HEK293 (cell line): ENCODE data around the gene S1PR1.

Experiments
- CTCF ChIA-PET: fragments of 350-600 bp; formaldehyde crosslinking; extraction: SDS; loops from one replicate; lab custom pipeline; 2021; ENCODE audit warnings: antibody characterized with exemption; lab: Yijun Ruan, JAX
- POLR2A ChIA-PET: fragments of 300-600 bp; formaldehyde crosslinking; extraction: SDS; loops from one replicate; lab custom pipeline; 2020; ENCODE audit warnings: antibody characterized with exemption, inconsistent platforms; lab: Yijun Ruan, JAX
- H3K27ac ChIP-seq: fragments of 200-500 bp; sonication (Bioruptor generic); 2 replicates; pipeline ENCODE4 v1.5.1; 2014; ENCODE audit warnings: low read depth, low read length, control low read depth, inconsistent platforms; ENCODE audit errors: extremely low read depth
- H3K36me3 ChIP-seq, 2 experiments: fragments of 200-500 bp in 1 of 2; sonication (Bioruptor generic) in 1 of 2; 1 replicate in 1 of 2; 2 replicates in 1 of 2; pipeline ENCODE4 v1.5.1; 2014 to 2017; ENCODE audit warnings: inconsistent platforms in 2 of 2, low read length in 2 of 2; ENCODE audit not compliant: control insufficient read depth in 2 of 2, insufficient read depth in 1 of 2
- H3K4me1 ChIP-seq: fragments of 200-500 bp; sonication (Bioruptor generic); 2 replicates; pipeline ENCODE4 v1.5.1; 2014; ENCODE audit warnings: mild to moderate bottlenecking, low read length, inconsistent platforms; ENCODE audit not compliant: control insufficient read depth, insufficient read depth
- H3K4me3 ChIP-seq: 2 replicates; pipeline ENCODE4 v1.5.1; 2011; ENCODE audit warnings: low read depth, mild to moderate bottlenecking, control low read depth, low read length, moderate library complexity
- H3K9me3 ChIP-seq: fragments of 200-500 bp; sonication (Bioruptor generic); 2 replicates; pipeline ENCODE4 v1.5.1; 2014; ENCODE audit warnings: low read depth, low read length, inconsistent platforms; ENCODE audit not compliant: control insufficient read depth, insufficient read depth
- GFI1B ChIP-seq: fragments of 450-650 bp; formaldehyde crosslinking; IDR thresholded peaks from 2 replicates; pipeline ENCODE4 v1.5.1; 2016; ENCODE audit warnings: missing biosample characterization, missing genetic modification characterization
- GLIS1 ChIP-seq: fragments of 450-650 bp; formaldehyde crosslinking; IDR thresholded peaks from 2 replicates; pipeline ENCODE4 v1.5.1; 2016; ENCODE audit warnings: missing biosample characterization, missing genetic modification characterization
- KLF16 ChIP-seq: fragments of 450-650 bp; formaldehyde crosslinking; IDR thresholded peaks from 2 replicates; pipeline ENCODE4 v1.5.1; 2017; ENCODE audit warnings: missing biosample characterization, missing genetic modification characterization
- MZF1 ChIP-seq: fragments of 450-650 bp; formaldehyde crosslinking; IDR thresholded peaks from 2 replicates; pipeline ENCODE4 v1.5.1; 2017; ENCODE audit warnings: missing biosample characterization, missing genetic modification characterization, borderline replicate concordance
- OSR2 ChIP-seq: fragments of 450-650 bp; formaldehyde crosslinking; IDR thresholded peaks from 2 replicates; pipeline ENCODE4 v1.5.1; 2016; ENCODE audit warnings: missing biosample characterization, missing genetic modification characterization
- PRDM1 ChIP-seq: fragments of 450-650 bp; formaldehyde crosslinking; IDR thresholded peaks from 2 replicates; pipeline ENCODE4; 2016; ENCODE audit warnings: missing biosample characterization, missing genetic modification characterization
- SP7 ChIP-seq: fragments of 450-650 bp; formaldehyde crosslinking; IDR thresholded peaks from 2 replicates; pipeline ENCODE4 v1.5.1; 2016; ENCODE audit warnings: missing biosample characterization, missing genetic modification characterization
- WT1 ChIP-seq: fragments of 450-650 bp; formaldehyde crosslinking; IDR thresholded peaks from 2 replicates; pipeline ENCODE4 v1.5.1; 2016; ENCODE audit warnings: missing biosample characterization, missing genetic modification characterization
- ZBTB17 ChIP-seq: fragments of 450-650 bp; formaldehyde crosslinking; IDR thresholded peaks from 2 replicates; pipeline ENCODE4 v1.5.1; 2016; ENCODE audit warnings: missing biosample characterization, missing genetic modification characterization
- ZBTB21 ChIP-seq: fragments of 450-650 bp; formaldehyde crosslinking; IDR thresholded peaks from 2 replicates; pipeline ENCODE4 v1.5.1; 2017; ENCODE audit warnings: missing biosample characterization, missing genetic modification characterization
- ZBTB8A ChIP-seq: fragments of 450-650 bp; formaldehyde crosslinking; IDR thresholded peaks from 2 replicates; pipeline ENCODE4 v1.5.1; 2016; ENCODE audit warnings: missing biosample characterization, missing genetic modification characterization
- ZIC2 ChIP-seq: fragments of 450-650 bp; formaldehyde crosslinking; IDR thresholded peaks from 2 replicates; pipeline ENCODE4 v1.5.1; 2016; ENCODE audit warnings: missing biosample characterization, missing genetic modification characterization
- ZNF10 ChIP-seq: fragments of 450-650 bp; formaldehyde crosslinking; IDR thresholded peaks from 2 replicates; pipeline ENCODE4 v1.5.1; 2017; ENCODE audit warnings: missing biosample characterization, missing genetic modification characterization
- ZNF202 ChIP-seq: fragments of 450-650 bp; formaldehyde crosslinking; IDR thresholded peaks from 2 replicates; pipeline ENCODE4 v1.5.1; 2016; ENCODE audit warnings: missing biosample characterization, missing genetic modification characterization, borderline replicate concordance
- ZNF324 ChIP-seq: fragments of 450-650 bp; formaldehyde crosslinking; IDR thresholded peaks from 2 replicates; pipeline ENCODE4 v1.5.1; 2016; ENCODE audit warnings: missing biosample characterization, missing genetic modification characterization
- ZNF335 ChIP-seq: fragments of 450-650 bp; formaldehyde crosslinking; conservative IDR thresholded peaks from 2 replicates; pipeline ENCODE4 v1.5.1; 2016; ENCODE audit warnings: missing biosample characterization, missing genetic modification characterization
- ZNF423 ChIP-seq: fragments of 450-650 bp; formaldehyde crosslinking; IDR thresholded peaks from 2 replicates; pipeline ENCODE4 v1.5.1; 2016; ENCODE audit warnings: missing biosample characterization, missing genetic modification characterization
- ZNF510 ChIP-seq: fragments of 450-650 bp; formaldehyde crosslinking; IDR thresholded peaks from 2 replicates; pipeline ENCODE4 v1.5.1; 2018; ENCODE audit warnings: mild to moderate bottlenecking, missing genetic modification characterization, missing biosample characterization; ENCODE audit not compliant: insufficient replicate concordance
- ZNF549 ChIP-seq: fragments of 450-650 bp; IDR thresholded peaks from 2 replicates; pipeline ENCODE4 v1.5.1; 2018; ENCODE audit warnings: missing biosample characterization, missing genetic modification characterization, mild to moderate bottlenecking, inconsistent platforms, moderate library complexity
- ZNF558 ChIP-seq: fragments of 450-650 bp; formaldehyde crosslinking; IDR thresholded peaks from 2 replicates; pipeline ENCODE4 v1.5.1; 2016; ENCODE audit warnings: missing biosample characterization, missing genetic modification characterization
- ZNF629 ChIP-seq: fragments of 450-650 bp; formaldehyde crosslinking; IDR thresholded peaks from 2 replicates; pipeline ENCODE4 v1.5.1; 2017; ENCODE audit warnings: missing biosample characterization, missing genetic modification characterization
- ZNF843 ChIP-seq: fragments of 450-650 bp; formaldehyde crosslinking; IDR thresholded peaks from 2 replicates; pipeline ENCODE4 v1.5.1; 2016; ENCODE audit warnings: missing biosample characterization, missing genetic modification characterization
- TF ChIP-seq, protein P1 (sequence below): fragments of 450-650 bp; formaldehyde crosslinking; IDR thresholded peaks from 2 replicates; pipeline ENCODE4 v1.5.1; 2016; ENCODE audit warnings: missing biosample characterization, missing genetic modification characterization
- TF ChIP-seq, protein P2 (sequence below): fragments of 450-650 bp; formaldehyde crosslinking; IDR thresholded peaks from 2 replicates; pipeline ENCODE4 v1.5.1; 2016; ENCODE audit warnings: missing biosample characterization, missing genetic modification characterization
- TF ChIP-seq, protein P3 (sequence below): fragments of 450-650 bp; formaldehyde crosslinking; IDR thresholded peaks from 2 replicates; pipeline ENCODE4 v1.5.1; 2017; ENCODE audit warnings: missing biosample characterization, missing genetic modification characterization
- TF ChIP-seq, protein P4 (sequence below): fragments of 450-650 bp; formaldehyde crosslinking; IDR thresholded peaks from 2 replicates; pipeline ENCODE4 v1.5.1; 2016; ENCODE audit warnings: missing biosample characterization, missing genetic modification characterization
- TF ChIP-seq, protein P5 (sequence below): IDR thresholded peaks from 2 replicates; pipeline ENCODE4 v1.6.1; 2011; ENCODE audit warnings: mild to moderate bottlenecking, low read depth, low read length, borderline replicate concordance

Gene S1PR1

DNA sequence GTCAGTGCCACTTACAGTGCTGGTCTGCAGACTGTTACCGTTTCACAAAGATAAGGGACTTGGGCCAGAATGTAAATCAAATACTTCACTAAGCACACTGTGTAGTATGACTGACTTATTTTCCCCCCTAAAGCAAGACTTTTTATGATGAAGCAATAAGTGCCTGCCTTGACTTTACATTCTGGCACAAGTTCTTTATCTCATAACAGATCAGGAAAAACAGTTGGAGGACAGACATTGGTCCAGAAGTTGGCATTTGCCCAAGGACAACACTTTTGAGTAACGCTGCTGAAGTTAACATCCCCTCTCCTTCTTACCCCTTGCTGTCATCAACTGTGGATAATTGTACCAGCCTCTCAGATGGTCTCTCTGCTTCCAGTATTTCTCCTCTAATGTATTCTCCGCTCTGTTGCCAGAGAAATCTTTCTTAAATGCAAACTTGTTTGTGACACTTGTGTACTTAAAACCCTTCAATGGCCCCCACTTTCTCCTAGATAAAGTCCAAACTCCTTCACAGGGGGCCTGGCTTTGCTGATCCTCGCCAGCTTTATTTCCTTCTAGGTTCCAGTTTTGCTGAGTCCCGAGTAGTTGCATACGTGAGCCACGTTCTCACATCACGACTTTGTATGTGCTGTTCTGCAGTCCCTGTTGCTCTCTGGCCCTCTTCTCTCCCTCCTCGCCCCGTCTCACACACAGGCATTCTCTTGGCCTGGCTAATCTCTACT, 45.7 kb downstream of the S1PR1 start:
- no peaks in the 10 kb centered on the region for H3K36me3 ChIP-seq
- H3K4me1 ChIP-seq, result peaks cover 13% of the 10 kb centered on the region
- no peaks in the 10 kb centered on the region for H3K9me3 ChIP-seq
- ChIA-PET POLR2A (no interaction called here), CTCF (no interaction called here)
- H3K4me3 ChIP-seq, result no peak overlapping the region
- peak overlapping the region; percentile 61 for H3K27ac ChIP-seq
- TF ChIP-seq KLF16 (0 out of 2 replicates have a peak, but pooled peaks have one; percentile 20), ZNF629 (peak; percentile 79), ZNF558 (peak; percentile 48; the same call in 1 of the 2 replicates), ZNF202 (no peak), ZNF335 (tag by site-specific recombination) (peak; percentile 52), ZBTB8A (tag by site-specific recombination) (peak; percentile 56; the same call in 1 of the 2 replicates), ZBTB21 (tag by site-specific recombination) (no peak), MZF1 (peak; percentile 93), ZNF843 (tag by site-specific recombination) (peak; percentile 76; the same call in 1 of the 2 replicates), ZNF423 (0 out of 2 replicates have a peak, but pooled peaks have one; percentile 25), SP7 (tag by site-specific recombination) (0 out of 2 replicates have a peak, but pooled peaks have one; percentile 18), ZNF510 (peak; percentile 40), GFI1B (no peak), WT1 (tag by site-specific recombination) (0 out of 2 replicates have a peak, but pooled peaks have one; percentile 34), GLIS1 (tag by site-specific recombination) (peak; percentile 80), ZBTB17 (tag by site-specific recombination) (peak; percentile 57; the same call in 1 of the 2 replicates), ZIC2 (tag by site-specific recombination) (peak; percentile 64), PRDM1 (no peak), ZNF549 (tag by site-specific recombination) (no peak), ZNF324 (0 out of 2 replicates have a peak, but pooled peaks have one; percentile 63), OSR2 (tag by site-specific recombination) (peak; percentile 95), ZNF10 (tag by site-specific recombination) (no peak)
- TF ChIP-seq, protein P1, sequence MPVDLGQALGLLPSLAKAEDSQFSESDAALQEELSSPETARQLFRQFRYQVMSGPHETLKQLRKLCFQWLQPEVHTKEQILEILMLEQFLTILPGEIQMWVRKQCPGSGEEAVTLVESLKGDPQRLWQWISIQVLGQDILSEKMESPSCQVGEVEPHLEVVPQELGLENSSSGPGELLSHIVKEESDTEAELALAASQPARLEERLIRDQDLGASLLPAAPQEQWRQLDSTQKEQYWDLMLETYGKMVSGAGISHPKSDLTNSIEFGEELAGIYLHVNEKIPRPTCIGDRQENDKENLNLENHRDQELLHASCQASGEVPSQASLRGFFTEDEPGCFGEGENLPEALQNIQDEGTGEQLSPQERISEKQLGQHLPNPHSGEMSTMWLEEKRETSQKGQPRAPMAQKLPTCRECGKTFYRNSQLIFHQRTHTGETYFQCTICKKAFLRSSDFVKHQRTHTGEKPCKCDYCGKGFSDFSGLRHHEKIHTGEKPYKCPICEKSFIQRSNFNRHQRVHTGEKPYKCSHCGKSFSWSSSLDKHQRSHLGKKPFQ (tag by site-specific recombination), result peak; percentile 74; the same call in 1 of the 2 replicates
- TF ChIP-seq, protein P2, sequence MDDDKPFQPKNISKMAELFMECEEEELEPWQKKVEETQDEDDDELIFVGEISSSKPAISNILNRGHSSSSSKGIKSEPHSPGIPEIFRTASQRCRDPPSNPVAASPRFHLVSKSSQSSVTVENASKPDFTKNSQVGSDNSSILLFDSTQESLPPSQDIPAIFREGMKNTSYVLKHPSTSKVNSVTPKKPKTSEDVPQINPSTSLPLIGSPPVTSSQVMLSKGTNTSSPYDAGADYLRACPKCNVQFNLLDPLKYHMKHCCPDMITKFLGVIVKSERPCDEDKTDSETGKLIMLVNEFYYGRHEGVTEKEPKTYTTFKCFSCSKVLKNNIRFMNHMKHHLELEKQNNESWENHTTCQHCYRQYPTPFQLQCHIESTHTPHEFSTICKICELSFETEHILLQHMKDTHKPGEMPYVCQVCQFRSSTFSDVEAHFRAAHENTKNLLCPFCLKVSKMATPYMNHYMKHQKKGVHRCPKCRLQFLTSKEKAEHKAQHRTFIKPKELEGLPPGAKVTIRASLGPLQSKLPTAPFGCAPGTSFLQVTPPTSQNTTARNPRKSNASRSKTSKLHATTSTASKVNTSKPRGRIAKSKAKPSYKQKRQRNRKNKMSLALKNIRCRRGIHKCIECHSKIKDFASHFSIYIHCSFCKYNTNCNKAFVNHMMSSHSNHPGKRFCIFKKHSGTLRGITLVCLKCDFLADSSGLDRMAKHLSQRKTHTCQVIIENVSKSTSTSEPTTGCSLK (tag by site-specific recombination), result no peak
- TF ChIP-seq, protein P3, sequence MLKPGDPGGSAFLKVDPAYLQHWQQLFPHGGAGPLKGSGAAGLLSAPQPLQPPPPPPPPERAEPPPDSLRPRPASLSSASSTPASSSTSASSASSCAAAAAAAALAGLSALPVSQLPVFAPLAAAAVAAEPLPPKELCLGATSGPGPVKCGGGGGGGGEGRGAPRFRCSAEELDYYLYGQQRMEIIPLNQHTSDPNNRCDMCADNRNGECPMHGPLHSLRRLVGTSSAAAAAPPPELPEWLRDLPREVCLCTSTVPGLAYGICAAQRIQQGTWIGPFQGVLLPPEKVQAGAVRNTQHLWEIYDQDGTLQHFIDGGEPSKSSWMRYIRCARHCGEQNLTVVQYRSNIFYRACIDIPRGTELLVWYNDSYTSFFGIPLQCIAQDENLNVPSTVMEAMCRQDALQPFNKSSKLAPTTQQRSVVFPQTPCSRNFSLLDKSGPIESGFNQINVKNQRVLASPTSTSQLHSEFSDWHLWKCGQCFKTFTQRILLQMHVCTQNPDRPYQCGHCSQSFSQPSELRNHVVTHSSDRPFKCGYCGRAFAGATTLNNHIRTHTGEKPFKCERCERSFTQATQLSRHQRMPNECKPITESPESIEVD, result peak; percentile 93
- TF ChIP-seq, protein P4, sequence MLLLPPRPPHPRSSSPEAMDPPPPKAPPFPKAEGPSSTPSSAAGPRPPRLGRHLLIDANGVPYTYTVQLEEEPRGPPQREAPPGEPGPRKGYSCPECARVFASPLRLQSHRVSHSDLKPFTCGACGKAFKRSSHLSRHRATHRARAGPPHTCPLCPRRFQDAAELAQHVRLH (tag by site-specific recombination), result peak; percentile 43; the same call in 1 of the 2 replicates
- TF ChIP-seq, protein P5, sequence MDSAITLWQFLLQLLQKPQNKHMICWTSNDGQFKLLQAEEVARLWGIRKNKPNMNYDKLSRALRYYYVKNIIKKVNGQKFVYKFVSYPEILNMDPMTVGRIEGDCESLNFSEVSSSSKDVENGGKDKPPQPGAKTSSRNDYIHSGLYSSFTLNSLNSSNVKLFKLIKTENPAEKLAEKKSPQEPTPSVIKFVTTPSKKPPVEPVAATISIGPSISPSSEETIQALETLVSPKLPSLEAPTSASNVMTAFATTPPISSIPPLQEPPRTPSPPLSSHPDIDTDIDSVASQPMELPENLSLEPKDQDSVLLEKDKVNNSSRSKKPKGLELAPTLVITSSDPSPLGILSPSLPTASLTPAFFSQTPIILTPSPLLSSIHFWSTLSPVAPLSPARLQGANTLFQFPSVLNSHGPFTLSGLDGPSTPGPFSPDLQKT, result no peak
